ENCODE measurements around the gene ICA1.

Gene ICA1

DNA sequence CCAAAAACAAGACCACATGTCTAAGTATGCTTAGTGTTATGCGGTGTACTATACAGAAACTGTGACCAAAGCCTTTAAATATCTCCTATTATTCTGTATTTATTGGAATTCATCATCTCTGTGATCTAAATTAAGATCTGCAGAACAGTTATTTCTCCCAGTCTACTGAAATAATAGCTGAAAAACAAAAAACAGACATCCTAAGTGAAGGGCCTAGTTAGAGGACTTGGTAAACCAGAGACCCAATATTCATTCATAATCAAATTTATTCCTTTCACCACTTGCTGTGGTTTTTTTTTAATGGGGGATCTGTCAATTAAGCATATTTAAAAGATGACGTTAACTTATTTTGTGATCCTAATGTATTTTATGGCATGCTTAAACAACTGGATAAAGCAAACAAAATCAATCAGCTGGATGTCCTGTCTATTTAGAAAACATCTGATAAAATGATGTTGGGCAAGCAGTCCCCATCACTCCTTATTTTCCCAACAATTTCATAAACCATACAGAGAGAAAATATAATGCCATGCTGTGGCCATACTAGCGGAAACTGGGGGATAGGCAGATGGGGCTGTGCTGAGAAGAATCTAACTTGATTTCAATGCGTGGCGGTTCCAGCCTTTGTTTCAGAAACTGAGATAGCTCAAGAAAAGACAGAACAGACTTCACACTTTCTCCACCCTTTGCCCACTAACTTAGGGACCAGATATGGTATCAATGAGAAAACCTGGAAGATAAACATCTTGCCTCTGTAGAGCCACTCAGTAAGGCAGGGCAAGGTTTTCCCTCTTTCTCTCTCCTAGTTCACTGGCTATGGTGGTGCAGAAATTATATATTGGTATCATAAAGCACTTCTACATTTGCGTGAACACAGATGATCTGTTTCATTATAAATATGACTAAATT, 32.9 kb downstream of the ICA1 start:
- in situ Hi-C loops (cut with MboI; ENCODE audit: low pct_unique_long_range_greater_than_20kb, low sequenced_read_pairs, unreplicated experiment), result no loop called here
- no peak for TF ChIP-seq CTCF (IDR thresholded peaks at IDR 0.05; ENCODE audit: extremely low read depth, insufficient read depth, missing control alignments)
- DNase-seq (ENCODE audit: low spot score), result no peak

- in situ Hi-C loops (cut with MboI; ENCODE audit: low pct_unique_long_range_greater_than_20kb, low sequenced_read_pairs, unreplicated experiment), result no loop called here
- no peak for DNase-seq (ENCODE audit: low spot score)
- TF ChIP-seq CTCF (IDR thresholded peaks at IDR 0.05; ENCODE audit: extremely low read depth, insufficient read depth, missing control alignments), result no peak
Measured at GRCh38 chr7:8228068-8228467, 33.9 kb downstream of the ICA1 start.

DNA sequence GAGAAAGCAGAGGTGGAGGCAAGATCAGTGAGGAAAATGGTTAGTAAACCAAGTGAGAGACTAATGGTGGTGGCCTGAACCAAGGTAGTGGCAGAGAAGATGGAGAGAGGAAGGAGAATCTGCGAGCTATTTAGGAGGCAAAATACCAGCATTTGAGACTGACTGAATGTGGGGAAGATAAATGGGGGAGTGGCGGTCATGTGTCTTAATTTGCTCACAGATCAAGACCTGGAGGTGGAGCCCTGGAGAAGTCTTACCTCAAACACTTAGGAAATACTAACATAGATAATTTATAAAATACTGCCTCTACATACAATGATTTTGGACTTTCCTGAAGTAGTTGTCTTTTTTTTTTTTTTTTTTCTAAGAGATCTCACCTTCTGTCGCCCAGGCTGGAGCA, 34.7 kb downstream of the ICA1 start:
- DNase-seq (ENCODE audit: low spot score), result no peak
- TF ChIP-seq CTCF (IDR thresholded peaks at IDR 0.05; ENCODE audit: extremely low read depth, insufficient read depth, missing control alignments), result no peak
- in situ Hi-C loops (cut with MboI; ENCODE audit: low pct_unique_long_range_greater_than_20kb, low sequenced_read_pairs, unreplicated experiment), result no loop called here

- DNase-seq (ENCODE audit: low spot score), result no peak
- no peak for TF ChIP-seq CTCF (IDR thresholded peaks at IDR 0.05; ENCODE audit: extremely low read depth, insufficient read depth, missing control alignments)
- in situ Hi-C loops (cut with MboI; ENCODE audit: low pct_unique_long_range_greater_than_20kb, low sequenced_read_pairs, unreplicated experiment), result no loop called here
Measured at GRCh38 chr7:8226501-8226900, 35.5 kb downstream of the ICA1 start.

DNA sequence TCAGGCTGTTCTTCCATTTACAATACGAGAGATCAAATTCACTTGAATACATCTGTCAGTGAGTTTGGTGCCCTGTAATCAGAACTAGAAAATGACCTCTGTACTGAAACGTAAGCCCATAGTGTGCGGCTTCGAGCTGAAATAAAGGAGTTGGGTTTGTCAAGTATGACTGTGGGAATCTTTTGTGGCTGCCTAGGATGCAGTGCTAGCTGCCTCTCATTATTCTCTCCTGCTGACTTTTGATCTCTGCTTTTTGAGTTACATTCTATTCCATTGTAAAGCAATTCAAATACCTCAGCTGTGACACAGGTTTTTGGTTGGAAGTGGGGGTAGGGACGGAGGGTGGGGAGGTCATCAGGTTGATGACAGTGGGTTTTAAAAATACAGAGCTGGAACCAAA, 40.4 kb downstream of the ICA1 start:
- TF ChIP-seq CTCF (IDR thresholded peaks at IDR 0.05; ENCODE audit: extremely low read depth, insufficient read depth, missing control alignments), result no peak
- in situ Hi-C loops (cut with MboI; ENCODE audit: low pct_unique_long_range_greater_than_20kb, low sequenced_read_pairs, unreplicated experiment), result loop anchor here (25.0 kb wide), 2 partner anchors 559 to 784 kb away; no protein-coding TSS in a partner anchor
- no peak for DNase-seq (ENCODE audit: low spot score)

GRCh38 chr7:8221101-8221495, 40.9 kb downstream of the ICA1 start:
- in situ Hi-C loops (cut with MboI; ENCODE audit: low pct_unique_long_range_greater_than_20kb, low sequenced_read_pairs, unreplicated experiment), result loop anchor here (25.0 kb wide), 2 partner anchors 559 to 784 kb away; no protein-coding TSS in a partner anchor
- TF ChIP-seq CTCF (IDR thresholded peaks at IDR 0.05; ENCODE audit: extremely low read depth, insufficient read depth, missing control alignments), result no peak
- no peak for DNase-seq (ENCODE audit: low spot score)
